H1 (cell line): ENCODE data around the gene THRB.

Experiments used
- CBX8 ChIP-seq: fragments of 300-800, 300-1000 bp; sonication (generic); IDR thresholded peaks from 2 replicates; pipeline ENCODE4 v1.7.1; 2016; ENCODE audit warnings: low read depth, low read length, borderline replicate concordance
- EP300 ChIP-seq, 2 experiments: IDR thresholded peaks; 1 replicate in 1 of 2; 2 replicates in 1 of 2; pipeline ENCODE4 v1.6.1; 2011 to 2012; ENCODE audit warnings: low read depth in 2 of 2, low read length in 2 of 2, mild to moderate bottlenecking in 2 of 2, borderline replicate concordance in 1 of 2, inconsistent platforms in 1 of 2, moderate library complexity in 1 of 2
- EZH2 ChIP-seq: fragments of 200-600 bp; sonication (generic); IDR thresholded peaks from 2 replicates; pipeline ENCODE4 v1.7.1; 2012; ENCODE audit warnings: low read depth, mild to moderate bottlenecking, moderate library complexity, low read length, inconsistent platforms; ENCODE audit not compliant: severe bottlenecking
- GABPA ChIP-seq: IDR thresholded peaks from 2 replicates; pipeline ENCODE4 v1.6.1; 2011; ENCODE audit warnings: mild to moderate bottlenecking, low read length, moderate library complexity, borderline replicate concordance; ENCODE audit not compliant: insufficient read depth
- GTF2F1 ChIP-seq: IDR thresholded peaks from 2 replicates; pipeline ENCODE4 v1.6.1; 2012; ENCODE audit warnings: low read depth, low read length, improper control_type of control experiment, borderline replicate concordance
- MAFK ChIP-seq: IDR thresholded peaks from 2 replicates; pipeline ENCODE4 v1.6.1; 2012; ENCODE audit warnings: low read depth, mild to moderate bottlenecking, improper control_type of control experiment, low read length
- NRF1 ChIP-seq: IDR thresholded peaks from 2 replicates; pipeline ENCODE4 v1.6.1; 2011; ENCODE audit warnings: mild to moderate bottlenecking, low read depth, low read length, improper control_type of control experiment
- POLR2A ChIP-seq, 2 experiments: IDR thresholded peaks; 1 replicate in 1 of 2; 2 replicates in 1 of 2; pipeline ENCODE4 v1.6.1; 2011; ENCODE audit warnings: low read depth in 2 of 2, low read length in 2 of 2, mild to moderate bottlenecking in 2 of 2; ENCODE audit errors: control extremely low read depth in 1 of 2
- RAD21 ChIP-seq, 2 experiments: IDR thresholded peaks in 1 of 2; conservative IDR thresholded peaks in 1 of 2; 2 replicates each; pipeline ENCODE4 v1.6.1; 2011; ENCODE audit warnings: low read depth in 2 of 2, low read length in 2 of 2, improper control_type of control experiment in 1 of 2, inconsistent platforms in 1 of 2, mild to moderate bottlenecking in 1 of 2, moderate library complexity in 1 of 2
- RBBP5 ChIP-seq: IDR thresholded peaks from 2 replicates; pipeline ENCODE4 v1.7.1; 2012; ENCODE audit warnings: low read depth, mild to moderate bottlenecking, inconsistent platforms, low read length, moderate library complexity, borderline replicate concordance
- SAP30 ChIP-seq: fragments of 300-600 bp; sonication (generic); IDR thresholded peaks from 2 replicates; pipeline ENCODE4 v1.7.1; 2012; ENCODE audit warnings: low read length, moderate library complexity, mild to moderate bottlenecking, inconsistent platforms; ENCODE audit not compliant: insufficient read depth, insufficient replicate concordance
- SIN3A ChIP-seq, 2 experiments: IDR thresholded peaks in 1 of 2; conservative IDR thresholded peaks in 1 of 2; 2 replicates each; pipeline ENCODE4 v1.6.1; 2011 to 2012; ENCODE audit warnings: low read length in 2 of 2, improper control_type of control experiment in 1 of 2, low read depth in 1 of 2, mild to moderate bottlenecking in 1 of 2
- TF ChIP-seq, protein P1 (sequence below), 3 experiments: IDR thresholded peaks; 1 replicate in 2 of 3; 2 replicates in 1 of 3; pipeline versions ENCODE4 v1.5.1 to v1.6.1; 2011; ENCODE audit warnings: low read length in 3 of 3, mild to moderate bottlenecking in 3 of 3, inconsistent platforms in 2 of 3, low read depth in 1 of 3, moderate library complexity in 1 of 3; ENCODE audit not compliant: insufficient read depth in 1 of 3; ENCODE audit errors: control extremely low read depth in 1 of 3
- TF ChIP-seq, protein P2 (sequence below): IDR thresholded peaks from 2 replicates; pipeline ENCODE4 v1.6.1; 2011; ENCODE audit warnings: low read length, improper control_type of control experiment

DNA sequence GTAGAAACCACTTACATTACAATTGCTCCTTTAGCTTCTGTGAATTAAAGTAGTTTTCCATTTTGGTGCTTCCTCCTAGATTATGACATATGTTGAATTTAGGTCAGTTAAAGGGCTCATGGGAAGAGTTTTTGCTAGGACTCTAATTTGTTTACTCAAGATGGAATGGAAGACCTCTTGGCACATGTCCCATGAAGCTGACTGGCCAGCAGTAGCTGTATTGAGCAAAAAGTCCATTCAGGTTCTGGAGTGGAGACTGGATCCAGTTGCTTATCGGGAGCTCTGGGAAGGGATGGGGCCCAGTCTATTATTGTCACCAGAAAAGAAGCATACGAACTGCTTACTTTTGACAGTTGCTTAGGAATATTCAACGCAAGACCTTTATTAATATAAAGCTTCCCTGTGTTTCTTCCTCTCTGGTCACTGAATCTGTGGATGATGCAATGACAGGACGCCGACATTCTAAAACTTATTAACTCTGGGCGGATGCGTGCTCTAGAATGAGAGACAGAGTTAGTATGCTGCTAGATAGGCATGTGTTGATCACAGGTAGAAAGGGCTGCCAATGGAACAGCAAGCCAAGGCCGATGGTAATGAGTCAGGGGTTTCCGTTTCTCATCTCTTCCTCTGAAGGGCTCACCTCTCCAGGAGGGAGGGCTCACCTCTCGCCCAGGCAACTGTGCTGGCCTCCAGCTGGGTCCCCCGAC, 393.8 kb downstream of the THRB start:
- no peak for TF ChIP-seq NRF1
- TF ChIP-seq CBX8 = no peak
- TF ChIP-seq POLR2A (IDR thresholded peaks at IDR 0.05; ENCODE audit: control extremely low read depth in 1 of 2, low read depth in 2 of 2, low read length in 2 of 2) = no peak
- TF ChIP-seq EP300 (IDR thresholded peaks at IDR 0.05; ENCODE audit: borderline replicate concordance in 1 of 2, low read depth in 2 of 2, low read length in 2 of 2) = no peak
- no peak for TF ChIP-seq RBBP5
- TF ChIP-seq, protein P1, sequence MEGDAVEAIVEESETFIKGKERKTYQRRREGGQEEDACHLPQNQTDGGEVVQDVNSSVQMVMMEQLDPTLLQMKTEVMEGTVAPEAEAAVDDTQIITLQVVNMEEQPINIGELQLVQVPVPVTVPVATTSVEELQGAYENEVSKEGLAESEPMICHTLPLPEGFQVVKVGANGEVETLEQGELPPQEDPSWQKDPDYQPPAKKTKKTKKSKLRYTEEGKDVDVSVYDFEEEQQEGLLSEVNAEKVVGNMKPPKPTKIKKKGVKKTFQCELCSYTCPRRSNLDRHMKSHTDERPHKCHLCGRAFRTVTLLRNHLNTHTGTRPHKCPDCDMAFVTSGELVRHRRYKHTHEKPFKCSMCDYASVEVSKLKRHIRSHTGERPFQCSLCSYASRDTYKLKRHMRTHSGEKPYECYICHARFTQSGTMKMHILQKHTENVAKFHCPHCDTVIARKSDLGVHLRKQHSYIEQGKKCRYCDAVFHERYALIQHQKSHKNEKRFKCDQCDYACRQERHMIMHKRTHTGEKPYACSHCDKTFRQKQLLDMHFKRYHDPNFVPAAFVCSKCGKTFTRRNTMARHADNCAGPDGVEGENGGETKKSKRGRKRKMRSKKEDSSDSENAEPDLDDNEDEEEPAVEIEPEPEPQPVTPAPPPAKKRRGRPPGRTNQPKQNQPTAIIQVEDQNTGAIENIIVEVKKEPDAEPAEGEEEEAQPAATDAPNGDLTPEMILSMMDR (IDR thresholded peaks at IDR 0.05; ENCODE audit: control extremely low read depth in 1 of 3, insufficient read depth in 1 of 3, low read depth in 1 of 3, low read length in 3 of 3) = no peak
- no peak for TF ChIP-seq EZH2
- TF ChIP-seq, protein P2, sequence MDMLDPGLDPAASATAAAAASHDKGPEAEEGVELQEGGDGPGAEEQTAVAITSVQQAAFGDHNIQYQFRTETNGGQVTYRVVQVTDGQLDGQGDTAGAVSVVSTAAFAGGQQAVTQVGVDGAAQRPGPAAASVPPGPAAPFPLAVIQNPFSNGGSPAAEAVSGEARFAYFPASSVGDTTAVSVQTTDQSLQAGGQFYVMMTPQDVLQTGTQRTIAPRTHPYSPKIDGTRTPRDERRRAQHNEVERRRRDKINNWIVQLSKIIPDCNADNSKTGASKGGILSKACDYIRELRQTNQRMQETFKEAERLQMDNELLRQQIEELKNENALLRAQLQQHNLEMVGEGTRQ = no peak
- TF ChIP-seq GTF2F1 = no peak
- no peak for TF ChIP-seq RAD21 (IDR thresholded peaks at IDR 0.05 in 1 of 2, conservative IDR thresholded peaks at IDR 0.05 in 1 of 2; ENCODE audit: low read depth in 2 of 2, low read length in 2 of 2)
- TF ChIP-seq SIN3A (conservative IDR thresholded peaks at IDR 0.05 in 1 of 2, IDR thresholded peaks at IDR 0.05 in 1 of 2; ENCODE audit: low read depth in 1 of 2, low read length in 2 of 2) = no peak
- TF ChIP-seq GABPA = no peak
- no peak for TF ChIP-seq MAFK
- no peak for TF ChIP-seq SAP30
